Renal cortex interstitium (tissue), 11 donors: ENCODE results near the gene CEMIP. TPM values are rescaled to one million over a fixed set of nuclear protein-coding genes. Genes with fewer than 3 reads are reported as not detected.

Experiments
- DNase-seq, 11 donors: peaks; one replicate each; pipeline ENCODE4 v3.0.0-alpha.2; 2013; ENCODE audit warnings: low read depth in 9 of 11, low spot score in 4 of 11; ENCODE audit errors: extremely low read depth in 1 of 11
- polyA plus RNA-seq, 3 donors: library from polyadenylated mRNA; unstranded; fragments of 120-200 nt; gene quantifications; one replicate each; pipeline ENCODE4 v1.2.1, GENCODE V29; 2013; ENCODE audit not compliant: insufficient read length in 3 of 3

The CEMIP gene
- polyA plus RNA-seq, 3 donors = 3.5 to 5.4 (median 5.3) TPM

GRCh38 chr15:80834402-80834801 is 55.2 kb downstream of the CEMIP start:
- no peak for DNase-seq

GRCh38 chr15:80834906-80835305 is 55.7 kb downstream of the CEMIP start:
- DNase-seq = no peak

- no peak for DNase-seq
Observed at GRCh38 chr15:80835336-80835735, 56.2 kb downstream of the CEMIP start.

GRCh38 chr15:80836223-80836622 is 57.1 kb downstream of the CEMIP start:
- DNase-seq = no peak

- DNase-seq = no peak
Observed at GRCh38 chr15:80837006-80837405, 57.8 kb downstream of the CEMIP start.

GRCh38 chr15:80838012-80838411 is 58.8 kb downstream of the CEMIP start:
- no peak for DNase-seq

GRCh38 chr15:80838666-80839065 is 59.5 kb downstream of the CEMIP start:
- DNase-seq = no peak

GRCh38 chr15:80839764-80840130 is 60.6 kb downstream of the CEMIP start:
- no peak for DNase-seq

GRCh38 chr15:80840182-80841130 is 61.3 kb downstream of the CEMIP start:
- DNase-seq = no peak

- no peak for DNase-seq
Observed at GRCh38 chr15:80841541-80841940, 62.4 kb downstream of the CEMIP start.

GRCh38 chr15:80844011-80844732 is 65.0 kb downstream of the CEMIP start:
- DNase-seq = no peak

GRCh38 chr15:80846031-80846815 is 67.1 kb downstream of the CEMIP start:
- DNase-seq = no peak

- no peak for DNase-seq
Observed at GRCh38 chr15:80849308-80849707, 70.1 kb downstream of the CEMIP start.

GRCh38 chr15:80850941-80851451 is 71.8 kb downstream of the CEMIP start:
- DNase-seq = no peak

GRCh38 chr15:80852676-80853075 is 73.5 kb downstream of the CEMIP start:
- DNase-seq = no peak

- DNase-seq = no peak
Observed at GRCh38 chr15:80854104-80854503, 74.9 kb downstream of the CEMIP start.

GRCh38 chr15:80855206-80855605 is 76.0 kb downstream of the CEMIP start:
- no peak for DNase-seq

GRCh38 chr15:80856400-80856799 is 77.2 kb downstream of the CEMIP start:
- no peak for DNase-seq

GRCh38 chr15:80856809-80857377 is 77.7 kb downstream of the CEMIP start:
- DNase-seq = no peak
